Liver (tissue), 9 donors: Measurements from ENCODE around the gene ACACA. TPM values are rescaled to one million over a fixed set of nuclear protein-coding genes. Genes with fewer than 3 reads are reported as not detected.
A peak's percentile ranks its signal among the peaks of the same experiment; 100 is the strongest.

Experiments used
- DNase-seq: peaks from one replicate; pipeline ENCODE4 v3.0.0-alpha.2; 2017; ENCODE audit warnings: low spot score
- H3K27ac ChIP-seq, 2 donors: one replicate each; pipeline ENCODE4 v1.7.0; 2013; ENCODE audit warnings: inconsistent platforms in 2 of 2, low read length in 2 of 2, control low read depth in 1 of 2, low read depth in 1 of 2, mild to moderate bottlenecking in 1 of 2
- H3K27me3 ChIP-seq, 4 donors: one replicate each; pipeline versions ENCODE4 v1.6.1 to v1.7.0; 2013; ENCODE audit warnings: low read length in 3 of 4, inconsistent platforms in 1 of 4, mild to moderate bottlenecking in 1 of 4, moderate library complexity in 1 of 4; ENCODE audit not compliant: control insufficient read depth in 4 of 4, insufficient read depth in 4 of 4
- H3K36me3 ChIP-seq, 4 donors: one replicate each; pipeline versions ENCODE4 v1.6.1 to v1.7.0; 2013; ENCODE audit warnings: low read length in 3 of 4, mild to moderate bottlenecking in 3 of 4, low read depth in 1 of 4, moderate library complexity in 1 of 4; ENCODE audit not compliant: control insufficient read depth in 4 of 4, insufficient read depth in 3 of 4
- H3K4me1 ChIP-seq, 4 donors: one replicate each; pipeline versions ENCODE4 v1.6.1 to v1.7.0; 2013; ENCODE audit warnings: low read length in 3 of 4, mild to moderate bottlenecking in 3 of 4, moderate library complexity in 1 of 4; ENCODE audit not compliant: control insufficient read depth in 4 of 4, insufficient read depth in 4 of 4
- H3K4me3 ChIP-seq, 3 donors: one replicate each; pipeline versions ENCODE4 v1.6.1 to v1.7.0; 2013; ENCODE audit warnings: low read length in 3 of 3, control low read depth in 1 of 3, low read depth in 1 of 3, mild to moderate bottlenecking in 1 of 3
- H3K9ac ChIP-seq, 2 donors: one replicate each; pipeline ENCODE4 v1.7.0; 2013; ENCODE audit warnings: low read length in 2 of 2, mild to moderate bottlenecking in 2 of 2, moderate library complexity in 2 of 2, control low read depth in 1 of 2, low read depth in 1 of 2
- H3K9me3 ChIP-seq, 4 donors: one replicate each; pipeline versions ENCODE4 v1.6.1 to v1.7.0; 2013; ENCODE audit warnings: low read length in 3 of 4; ENCODE audit not compliant: control insufficient read depth in 4 of 4
- EGR1 ChIP-seq, 2 donors: IDR thresholded peaks; 2 replicates each; pipeline ENCODE4 v1.6.1; 2016 to 2018; ENCODE audit warnings: antibody characterized with exemption in 2 of 2, low read depth in 2 of 2
- FOXA1 ChIP-seq: IDR thresholded peaks from 2 replicates; pipeline ENCODE4 v1.6.1; 2016; ENCODE audit warnings: antibody characterized with exemption
- FOXA2 ChIP-seq: IDR thresholded peaks from 2 replicates; pipeline ENCODE4 v1.6.1; 2016; ENCODE audit warnings: antibody characterized with exemption
- GABPA ChIP-seq, 2 donors: IDR thresholded peaks in 1 of 2; conservative IDR thresholded peaks in 1 of 2; 2 replicates each; pipeline ENCODE4 v1.6.1; 2016; ENCODE audit warnings: antibody characterized with exemption in 2 of 2, mild to moderate bottlenecking in 1 of 2, moderate library complexity in 1 of 2
- HNF4A ChIP-seq, 2 donors: conservative IDR thresholded peaks; 2 replicates each; pipeline ENCODE4 v1.6.1; 2016; ENCODE audit warnings: antibody characterized with exemption in 2 of 2, mild to moderate bottlenecking in 2 of 2
- HNF4G ChIP-seq: IDR thresholded peaks from 2 replicates; pipeline ENCODE4 v1.6.1; 2016; ENCODE audit warnings: antibody characterized with exemption
- JUND ChIP-seq, 2 donors: IDR thresholded peaks; 2 replicates each; pipeline ENCODE4 v1.6.1; 2016; ENCODE audit warnings: antibody characterized with exemption in 2 of 2
- NR2F2 ChIP-seq: IDR thresholded peaks from 2 replicates; pipeline ENCODE4 v1.6.1; 2016; ENCODE audit warnings: antibody characterized with exemption
- RAD21 ChIP-seq, 2 donors: IDR thresholded peaks; 2 replicates each; pipeline ENCODE4 v1.6.1; 2016; ENCODE audit warnings: antibody characterized with exemption in 2 of 2, mild to moderate bottlenecking in 2 of 2
- RXRA ChIP-seq, 2 donors: IDR thresholded peaks; 2 replicates each; pipeline ENCODE4 v1.6.1; 2017 to 2018; ENCODE audit warnings: antibody characterized with exemption in 2 of 2, mild to moderate bottlenecking in 1 of 2
- SP1 ChIP-seq: IDR thresholded peaks from 2 replicates; pipeline ENCODE4 v1.6.1; 2018; ENCODE audit warnings: antibody characterized with exemption, mild to moderate bottlenecking
- TAF1 ChIP-seq: conservative IDR thresholded peaks from 2 replicates; pipeline ENCODE4 v1.6.1; 2016; ENCODE audit warnings: antibody characterized with exemption, mild to moderate bottlenecking
- WGBS: extraction: QIAGEN DNeasy Blood & Tissue Kit; methylation state at CpG from one replicate; pipeline ENCODE4 v1.1.7; 2013; 5-methylcytosine and 5-hydroxymethylcytosine counted together
- polyA plus RNA-seq, 2 donors: library from polyadenylated mRNA; stranded (reverse) in 1 of 2; unstranded in 1 of 2; fragments of 200-250 nt in 1 of 2; fragments of >200 nt in 1 of 2; fragmentation: Nextera tagmentation in 1 of 2; extraction: Ambion mirVana in 1 of 2; gene quantifications; one replicate each; pipeline versions ENCODE4 v1.2.1 to v1.2.3, GENCODE V29; 2013 to 2015
- total RNA-seq, 2 donors: library from RNA; depleted of rRNA; stranded (reverse); fragments of >200 nt; gene quantifications; one replicate each; pipeline ENCODE4 v1.2.3, GENCODE V29; 2014
- TF ChIP-seq, protein P1 (sequence below): fragments of 150-350 bp; IDR thresholded peaks from 2 replicates; pipeline ENCODE4 v1.5.1; 2017; ENCODE audit warnings: improper control_type of control experiment, low read depth, low read length; ENCODE audit not compliant: missing input control
- TF ChIP-seq, protein P2 (sequence below): IDR thresholded peaks from 2 replicates; pipeline ENCODE4 v1.6.1; 2016; ENCODE audit warnings: antibody characterized with exemption
- TF ChIP-seq, protein P3 (sequence below): IDR thresholded peaks from 2 replicates; pipeline ENCODE4 v1.6.1; 2016; ENCODE audit warnings: antibody characterized with exemption
- TF ChIP-seq, protein P4 (sequence below): IDR thresholded peaks from 2 replicates; pipeline ENCODE4 v1.6.1; 2016; ENCODE audit warnings: antibody characterized with exemption, mild to moderate bottlenecking
- TF ChIP-seq, protein P5 (sequence below): IDR thresholded peaks from 2 replicates; pipeline ENCODE4 v1.6.1; 2016; ENCODE audit warnings: antibody characterized with exemption
- donor health status: healthy.
- donor health status: healthy.
- donor health status: healthy.
- donor health status: healthy.
- donor health status: healthy.

The ACACA gene
- total and polyA plus RNA-seq, 4 donors, result 14.8 to 49.5 (median 31.2) TPM

DNA sequence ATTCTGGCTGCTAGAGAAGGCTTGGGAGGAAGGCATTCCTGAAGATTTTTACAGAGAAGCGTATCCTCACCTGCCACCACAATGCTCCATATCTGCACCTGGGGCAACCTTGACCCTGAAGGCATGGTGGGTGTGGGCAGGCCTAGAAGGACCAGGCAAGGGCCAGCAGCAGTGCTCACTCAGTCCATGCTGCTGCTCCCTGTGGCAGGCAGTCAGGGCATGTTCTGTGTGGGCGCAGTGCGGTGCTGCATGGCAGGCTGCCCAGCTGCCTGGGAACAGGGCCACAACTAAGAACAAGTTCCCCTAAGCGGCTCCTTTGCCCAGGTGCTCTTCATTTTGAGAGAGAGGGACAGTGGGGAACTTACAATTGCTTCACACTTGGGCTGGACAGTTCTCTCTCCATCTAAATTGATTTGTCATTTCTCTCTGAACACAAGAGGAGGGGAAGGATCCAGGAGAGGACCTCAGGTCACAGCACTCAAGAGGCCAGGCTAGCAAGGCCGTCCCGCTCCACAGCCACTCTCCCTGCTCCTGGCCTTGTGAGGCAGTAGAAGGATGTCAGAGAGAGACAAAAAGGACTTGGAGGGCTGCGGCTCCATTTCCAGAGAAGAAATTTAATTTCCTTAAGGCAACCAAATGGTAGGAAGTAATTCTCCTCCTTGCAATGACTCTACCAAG lies 299.1 kb downstream of the ACACA start (continued):
- TF ChIP-seq, protein P1, sequence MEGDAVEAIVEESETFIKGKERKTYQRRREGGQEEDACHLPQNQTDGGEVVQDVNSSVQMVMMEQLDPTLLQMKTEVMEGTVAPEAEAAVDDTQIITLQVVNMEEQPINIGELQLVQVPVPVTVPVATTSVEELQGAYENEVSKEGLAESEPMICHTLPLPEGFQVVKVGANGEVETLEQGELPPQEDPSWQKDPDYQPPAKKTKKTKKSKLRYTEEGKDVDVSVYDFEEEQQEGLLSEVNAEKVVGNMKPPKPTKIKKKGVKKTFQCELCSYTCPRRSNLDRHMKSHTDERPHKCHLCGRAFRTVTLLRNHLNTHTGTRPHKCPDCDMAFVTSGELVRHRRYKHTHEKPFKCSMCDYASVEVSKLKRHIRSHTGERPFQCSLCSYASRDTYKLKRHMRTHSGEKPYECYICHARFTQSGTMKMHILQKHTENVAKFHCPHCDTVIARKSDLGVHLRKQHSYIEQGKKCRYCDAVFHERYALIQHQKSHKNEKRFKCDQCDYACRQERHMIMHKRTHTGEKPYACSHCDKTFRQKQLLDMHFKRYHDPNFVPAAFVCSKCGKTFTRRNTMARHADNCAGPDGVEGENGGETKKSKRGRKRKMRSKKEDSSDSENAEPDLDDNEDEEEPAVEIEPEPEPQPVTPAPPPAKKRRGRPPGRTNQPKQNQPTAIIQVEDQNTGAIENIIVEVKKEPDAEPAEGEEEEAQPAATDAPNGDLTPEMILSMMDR, result no peak
- no peak for TF ChIP-seq FOXA1
- TF ChIP-seq RAD21 (IDR thresholded peaks at IDR 0.05), result peak; percentile 51 to 60

DNA sequence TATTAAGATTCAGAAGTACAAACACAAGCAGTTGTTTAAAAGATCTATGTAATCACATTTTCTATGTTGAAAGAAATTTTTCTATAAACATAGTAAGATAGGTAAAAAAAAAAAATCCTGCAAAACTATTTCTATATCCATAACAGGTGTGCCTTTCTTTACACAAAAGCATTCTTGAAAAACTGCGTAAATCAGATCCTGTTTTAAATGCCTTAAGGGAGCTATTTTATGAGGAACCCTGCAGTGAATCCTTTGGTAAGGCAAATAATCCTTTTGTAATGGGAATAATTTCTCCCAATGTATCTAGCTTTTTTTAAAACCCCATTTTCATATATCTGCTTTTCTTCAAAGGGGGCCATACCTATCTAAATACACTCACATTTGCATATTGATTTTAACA lies 300.6 kb downstream of the ACACA start:
- WGBS, result 99% methylated on average over 1 of the region's 1 CpG
- Histone ChIP-seq H3K9me3 (no peaks in the 10 kb centered on the region), H3K27ac (no peak overlapping the region), H3K36me3 (peaks cover 3 to 33% (median 15%) of the 10 kb centered on the region in 4 donors), H3K4me1 (peaks cover 0 to 17% (median 10%) of the 10 kb centered on the region in 4 donors), H3K27me3 (no peaks in the 10 kb centered on the region), H3K9ac (no peak overlapping the region), H3K4me3 (no peak overlapping the region)
- no peak for TF ChIP-seq TAF1
- no peak for TF ChIP-seq HNF4A (conservative IDR thresholded peaks at IDR 0.05)
- TF ChIP-seq, protein P2, sequence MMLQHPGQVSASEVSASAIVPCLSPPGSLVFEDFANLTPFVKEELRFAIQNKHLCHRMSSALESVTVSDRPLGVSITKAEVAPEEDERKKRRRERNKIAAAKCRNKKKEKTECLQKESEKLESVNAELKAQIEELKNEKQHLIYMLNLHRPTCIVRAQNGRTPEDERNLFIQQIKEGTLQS, result no peak
- no peak for TF ChIP-seq EGR1 (IDR thresholded peaks at IDR 0.05; ENCODE audit: low read depth in 2 of 2)
- no peak for TF ChIP-seq HNF4G
- TF ChIP-seq RAD21 (IDR thresholded peaks at IDR 0.05), result no peak
- TF ChIP-seq, protein P3, sequence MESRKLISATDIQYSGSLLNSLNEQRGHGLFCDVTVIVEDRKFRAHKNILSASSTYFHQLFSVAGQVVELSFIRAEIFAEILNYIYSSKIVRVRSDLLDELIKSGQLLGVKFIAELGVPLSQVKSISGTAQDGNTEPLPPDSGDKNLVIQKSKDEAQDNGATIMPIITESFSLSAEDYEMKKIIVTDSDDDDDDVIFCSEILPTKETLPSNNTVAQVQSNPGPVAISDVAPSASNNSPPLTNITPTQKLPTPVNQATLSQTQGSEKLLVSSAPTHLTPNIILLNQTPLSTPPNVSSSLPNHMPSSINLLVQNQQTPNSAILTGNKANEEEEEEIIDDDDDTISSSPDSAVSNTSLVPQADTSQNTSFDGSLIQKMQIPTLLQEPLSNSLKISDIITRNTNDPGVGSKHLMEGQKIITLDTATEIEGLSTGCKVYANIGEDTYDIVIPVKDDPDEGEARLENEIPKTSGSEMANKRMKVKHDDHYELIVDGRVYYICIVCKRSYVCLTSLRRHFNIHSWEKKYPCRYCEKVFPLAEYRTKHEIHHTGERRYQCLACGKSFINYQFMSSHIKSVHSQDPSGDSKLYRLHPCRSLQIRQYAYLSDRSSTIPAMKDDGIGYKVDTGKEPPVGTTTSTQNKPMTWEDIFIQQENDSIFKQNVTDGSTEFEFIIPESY, result no peak
- no peak for DNase-seq

DNA sequence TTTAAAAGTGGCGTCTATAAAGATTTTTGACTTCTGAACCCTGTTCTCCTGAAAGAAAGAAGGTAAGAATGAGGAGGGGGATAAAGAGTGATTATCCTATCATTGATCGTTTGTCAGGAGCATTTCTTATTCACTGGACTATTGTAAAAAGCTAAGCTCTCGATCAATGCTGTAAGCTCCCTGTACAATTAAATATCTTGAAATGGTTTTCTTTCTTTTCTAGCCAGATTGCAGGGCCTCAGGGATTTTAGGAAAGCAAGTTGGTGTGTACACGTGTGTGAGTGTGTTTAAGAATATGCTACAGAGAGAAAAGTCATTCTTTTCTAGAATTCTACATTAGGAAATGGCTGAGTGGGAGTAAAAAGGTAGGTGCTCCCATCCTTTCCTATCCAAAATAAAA lies 303.4 kb downstream of the ACACA start:
- Histone ChIP-seq H3K36me3 (peaks cover 0 to 15% (median 7%) of the 10 kb centered on the region in 4 donors), H3K9me3 (no peaks in the 10 kb centered on the region), H3K4me3 (no peak overlapping the region), H3K4me1 (peaks cover 0 to 16% (median 10%) of the 10 kb centered on the region in 4 donors), H3K27me3 (no peaks in the 10 kb centered on the region), H3K27ac (no peak overlapping the region), H3K9ac (no peak overlapping the region)
- no peak for DNase-seq
- TF ChIP-seq, protein P4, sequence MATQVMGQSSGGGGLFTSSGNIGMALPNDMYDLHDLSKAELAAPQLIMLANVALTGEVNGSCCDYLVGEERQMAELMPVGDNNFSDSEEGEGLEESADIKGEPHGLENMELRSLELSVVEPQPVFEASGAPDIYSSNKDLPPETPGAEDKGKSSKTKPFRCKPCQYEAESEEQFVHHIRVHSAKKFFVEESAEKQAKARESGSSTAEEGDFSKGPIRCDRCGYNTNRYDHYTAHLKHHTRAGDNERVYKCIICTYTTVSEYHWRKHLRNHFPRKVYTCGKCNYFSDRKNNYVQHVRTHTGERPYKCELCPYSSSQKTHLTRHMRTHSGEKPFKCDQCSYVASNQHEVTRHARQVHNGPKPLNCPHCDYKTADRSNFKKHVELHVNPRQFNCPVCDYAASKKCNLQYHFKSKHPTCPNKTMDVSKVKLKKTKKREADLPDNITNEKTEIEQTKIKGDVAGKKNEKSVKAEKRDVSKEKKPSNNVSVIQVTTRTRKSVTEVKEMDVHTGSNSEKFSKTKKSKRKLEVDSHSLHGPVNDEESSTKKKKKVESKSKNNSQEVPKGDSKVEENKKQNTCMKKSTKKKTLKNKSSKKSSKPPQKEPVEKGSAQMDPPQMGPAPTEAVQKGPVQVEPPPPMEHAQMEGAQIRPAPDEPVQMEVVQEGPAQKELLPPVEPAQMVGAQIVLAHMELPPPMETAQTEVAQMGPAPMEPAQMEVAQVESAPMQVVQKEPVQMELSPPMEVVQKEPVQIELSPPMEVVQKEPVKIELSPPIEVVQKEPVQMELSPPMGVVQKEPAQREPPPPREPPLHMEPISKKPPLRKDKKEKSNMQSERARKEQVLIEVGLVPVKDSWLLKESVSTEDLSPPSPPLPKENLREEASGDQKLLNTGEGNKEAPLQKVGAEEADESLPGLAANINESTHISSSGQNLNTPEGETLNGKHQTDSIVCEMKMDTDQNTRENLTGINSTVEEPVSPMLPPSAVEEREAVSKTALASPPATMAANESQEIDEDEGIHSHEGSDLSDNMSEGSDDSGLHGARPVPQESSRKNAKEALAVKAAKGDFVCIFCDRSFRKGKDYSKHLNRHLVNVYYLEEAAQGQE, result no peak
- TF ChIP-seq NR2F2, result no peak
- TF ChIP-seq JUND (IDR thresholded peaks at IDR 0.05), result no peak
- TF ChIP-seq RAD21 (IDR thresholded peaks at IDR 0.05), result no peak
- TF ChIP-seq HNF4A (conservative IDR thresholded peaks at IDR 0.05), result no peak
- no peak for TF ChIP-seq GABPA (IDR thresholded peaks at IDR 0.05 in 1 of 2, conservative IDR thresholded peaks at IDR 0.05 in 1 of 2)
- no peak for TF ChIP-seq FOXA2
- TF ChIP-seq RXRA (IDR thresholded peaks at IDR 0.05), result no peak
- TF ChIP-seq HNF4G, result no peak
- no peak for TF ChIP-seq FOXA1
- no peak for TF ChIP-seq SP1
- no peak for TF ChIP-seq TAF1
- TF ChIP-seq EGR1 (IDR thresholded peaks at IDR 0.05; ENCODE audit: low read depth in 2 of 2), result no peak
- TF ChIP-seq, protein P5, sequence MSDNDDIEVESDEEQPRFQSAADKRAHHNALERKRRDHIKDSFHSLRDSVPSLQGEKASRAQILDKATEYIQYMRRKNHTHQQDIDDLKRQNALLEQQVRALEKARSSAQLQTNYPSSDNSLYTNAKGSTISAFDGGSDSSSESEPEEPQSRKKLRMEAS, result no peak
- TF ChIP-seq, protein P1, result no peak
- WGBS, result 96% methylated on average over 4 of the region's 4 CpGs
